DMS153 treated with DMSO at 0.1 percent for 48 hours (cell line): ENCODE results near the gene RNF225.
"Not testable (repeated sequence)": the region's sequence is repeated elsewhere in the genome, so short reads cannot be mapped to it uniquely, and the experiment has no call there.

ENCODE experiments used
- DNase-seq: peaks from one replicate; lab custom pipeline; 2025; ENCODE audit not compliant: unreplicated experiment; lab: John Stamatoyannopoulos, UW

The RNF225 gene

DNA sequence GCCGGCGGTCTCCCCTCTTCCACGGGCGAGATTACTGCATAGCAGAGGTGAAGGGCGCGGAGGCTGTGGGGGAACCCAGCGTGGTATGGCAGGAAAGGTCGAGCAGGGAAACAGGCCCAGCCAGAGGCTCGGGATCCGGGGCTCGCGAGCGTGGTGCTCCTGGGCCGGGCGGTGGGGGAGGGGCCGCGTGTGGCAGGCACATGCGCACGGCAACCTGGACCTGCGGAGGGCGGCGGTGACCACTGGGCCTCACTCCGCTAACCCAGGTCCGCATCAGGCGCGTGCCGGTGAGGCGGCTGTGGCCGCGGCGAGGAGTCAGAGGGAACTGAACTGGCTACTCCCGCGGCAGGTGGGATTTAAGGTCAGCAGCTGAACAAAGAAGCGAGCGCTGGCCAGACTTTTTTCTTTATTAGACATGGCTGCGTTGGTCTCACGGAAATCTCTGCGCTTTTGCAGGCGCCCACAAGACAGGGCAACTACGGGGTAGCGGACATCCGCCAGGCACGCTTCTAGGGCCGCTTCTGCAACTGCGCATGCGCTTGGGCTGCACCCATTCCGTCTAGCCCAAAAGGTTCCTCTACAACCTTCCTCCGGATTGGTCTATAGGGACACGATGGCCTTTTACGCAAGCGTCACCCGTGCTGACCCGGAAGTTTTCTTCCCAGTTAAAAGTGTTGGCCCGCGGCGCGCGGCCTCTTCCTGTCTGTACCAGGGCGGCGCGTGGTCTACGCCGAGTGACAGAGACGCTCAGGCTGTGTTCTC is 8.7 kb upstream of the RNF225 start, which contains the start of gene RPS5:
RPS5 (plus strand) TSS at position 694 of the 762 bp plus-strand sequence. CDS start 869 bp downstream, outside the sequence.
- peak; percentile 98 for DNase-seq

DNA sequence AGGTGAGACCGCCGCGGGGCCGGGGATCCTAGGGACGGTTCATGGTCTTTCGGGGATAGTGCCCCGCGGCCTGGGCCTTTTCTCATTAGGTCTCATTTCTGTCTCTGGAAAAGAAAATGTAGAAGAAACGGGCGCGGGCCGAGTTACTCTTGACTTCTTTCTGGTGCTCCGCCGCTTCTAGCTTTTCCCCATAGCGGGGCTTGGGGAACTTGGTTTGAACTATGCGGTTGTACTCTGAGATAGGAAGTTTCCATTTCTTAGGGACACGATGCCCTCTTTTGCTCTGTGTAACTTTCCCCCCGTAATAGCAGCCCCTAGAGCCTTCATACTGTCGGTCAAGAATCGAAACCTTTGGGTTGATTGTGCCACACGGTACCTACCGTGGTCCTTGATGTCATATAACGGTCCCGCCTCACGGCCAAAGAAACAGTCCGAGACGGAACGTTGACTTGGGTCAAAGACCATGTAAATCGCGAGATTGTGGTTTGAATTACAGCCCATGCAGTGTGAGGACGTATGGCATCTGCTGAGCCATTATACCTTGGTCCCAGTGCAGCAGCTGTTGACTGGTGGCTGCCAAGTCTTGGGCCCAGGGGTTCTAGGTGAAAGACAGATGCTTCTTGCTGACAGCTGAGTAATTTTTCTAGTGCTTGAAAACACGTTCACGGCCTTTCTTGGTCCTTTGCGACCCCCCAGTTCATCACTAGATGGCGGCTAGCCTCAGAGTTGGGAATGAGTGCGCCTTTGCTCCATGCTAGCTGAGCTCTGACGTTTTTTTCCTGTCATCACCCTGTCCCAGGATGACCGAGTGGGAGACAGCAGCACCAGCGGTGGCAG is 7.9 kb upstream of the RNF225 start:
- DNase-seq = no peak

DNA sequence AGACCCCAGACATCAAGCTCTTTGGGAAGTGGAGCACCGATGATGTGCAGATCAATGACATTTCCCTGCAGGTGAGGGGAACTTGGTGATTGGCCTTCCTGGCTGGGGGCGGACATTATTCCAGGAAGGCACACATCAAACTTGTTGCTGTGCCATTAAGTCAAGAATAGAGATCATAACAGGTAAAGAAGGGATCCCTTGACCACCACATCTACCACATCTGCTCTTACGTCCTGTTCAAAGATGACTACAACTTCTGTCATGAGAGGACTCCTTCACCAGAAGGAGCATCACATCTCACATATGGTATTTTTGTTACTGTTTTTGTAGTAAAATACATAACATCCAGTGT is 7.3 kb upstream of the RNF225 start:
- DNase-seq = no peak

DNA sequence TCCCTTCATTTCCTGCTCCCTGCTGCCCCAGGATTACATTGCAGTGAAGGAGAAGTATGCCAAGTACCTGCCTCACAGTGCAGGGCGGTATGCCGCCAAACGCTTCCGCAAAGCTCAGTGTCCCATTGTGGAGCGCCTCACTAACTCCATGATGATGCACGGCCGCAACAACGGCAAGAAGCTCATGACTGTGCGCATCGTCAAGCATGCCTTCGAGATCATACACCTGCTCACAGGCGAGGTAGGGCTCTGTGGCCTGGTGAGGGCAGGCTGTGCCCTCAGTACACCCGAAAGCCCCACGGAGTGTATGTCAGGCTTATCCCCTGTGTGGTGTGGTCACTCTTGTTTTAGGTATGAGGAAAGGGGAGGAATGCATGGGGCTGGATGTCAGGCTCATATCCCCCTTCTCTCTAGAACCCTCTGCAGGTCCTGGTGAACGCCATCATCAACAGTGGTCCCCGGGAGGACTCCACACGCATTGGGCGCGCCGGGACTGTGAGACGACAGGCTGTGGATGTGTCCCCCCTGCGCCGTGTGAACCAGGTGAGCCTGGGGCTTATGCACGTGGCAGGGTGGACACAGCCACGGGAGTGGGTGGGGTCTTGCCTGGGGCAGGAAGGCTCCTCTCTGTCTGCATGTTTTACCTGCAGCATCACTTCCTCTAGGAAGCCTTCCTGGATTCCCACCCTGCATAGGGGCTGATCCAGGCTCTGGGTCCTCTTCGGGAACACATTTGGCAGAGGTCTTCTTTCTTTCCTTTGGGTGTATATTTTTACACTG is 2.3 kb upstream of the RNF225 start:
- no peak for DNase-seq

DNA sequence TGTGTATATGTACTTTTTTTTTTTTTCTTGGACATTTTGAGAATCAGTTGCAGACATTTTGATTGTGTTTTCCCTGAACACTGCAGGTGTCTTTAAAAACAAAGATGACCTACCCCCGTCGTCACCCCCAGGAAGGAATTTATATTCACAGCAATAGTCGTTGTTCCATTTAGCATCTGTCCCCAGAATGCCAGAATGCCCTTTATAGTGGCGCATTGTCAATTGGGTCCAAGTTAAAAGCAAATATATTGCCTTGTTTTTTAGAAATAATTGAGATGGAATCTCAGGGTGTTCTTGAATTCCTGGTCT is 1.8 kb upstream of the RNF225 start:
- DNase-seq = no peak

- no peak for DNase-seq
These were observed 636 bp upstream of the RNF225 start for GRCh38 chr19:58394821-58395219.

- no peak for DNase-seq
These were observed 647 bp downstream of the RNF225 start for GRCh38 chr19:58395979-58396627.

DNA sequence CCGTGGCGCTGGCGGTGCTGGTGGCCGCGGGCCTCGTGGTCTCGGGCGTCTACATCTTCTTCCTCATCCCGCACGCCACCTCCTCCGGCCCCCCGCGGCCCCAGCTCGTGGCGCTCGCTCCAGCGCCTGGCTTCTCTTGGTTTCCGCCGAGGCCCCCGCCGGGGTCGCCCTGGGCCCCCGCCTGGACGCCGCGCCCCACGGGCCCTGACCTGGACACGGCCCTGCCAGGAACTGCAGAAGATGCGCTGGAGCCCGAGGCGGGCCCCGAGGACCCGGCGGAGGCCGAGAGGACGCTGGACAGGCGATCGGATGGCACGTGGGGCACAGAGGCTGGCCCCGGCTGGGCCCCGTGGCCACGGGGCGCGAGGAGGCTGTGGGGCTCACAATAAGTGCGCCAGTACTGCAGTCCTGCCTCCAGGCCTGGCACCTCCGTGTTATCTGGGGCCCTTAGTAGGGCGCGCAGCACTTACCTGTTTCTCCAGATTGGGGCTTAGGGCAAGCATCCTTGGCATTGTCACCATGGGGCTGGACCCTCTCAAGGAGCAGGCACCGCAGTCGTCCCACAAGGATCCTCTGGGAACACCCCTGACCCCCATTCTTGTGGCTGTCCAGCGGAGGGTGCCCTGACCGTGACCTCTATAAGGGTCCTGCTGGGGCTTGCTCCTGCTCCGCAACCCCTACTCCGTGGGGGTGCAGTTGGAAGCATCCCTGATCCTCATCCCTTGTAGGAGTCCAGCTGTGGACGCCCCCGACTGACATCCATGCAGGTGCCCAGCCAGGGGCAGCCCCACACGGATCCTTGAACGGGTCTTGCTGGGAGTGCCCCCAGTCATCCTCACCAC is 1.5 kb downstream of the RNF225 start:
- no peak for DNase-seq

DNA sequence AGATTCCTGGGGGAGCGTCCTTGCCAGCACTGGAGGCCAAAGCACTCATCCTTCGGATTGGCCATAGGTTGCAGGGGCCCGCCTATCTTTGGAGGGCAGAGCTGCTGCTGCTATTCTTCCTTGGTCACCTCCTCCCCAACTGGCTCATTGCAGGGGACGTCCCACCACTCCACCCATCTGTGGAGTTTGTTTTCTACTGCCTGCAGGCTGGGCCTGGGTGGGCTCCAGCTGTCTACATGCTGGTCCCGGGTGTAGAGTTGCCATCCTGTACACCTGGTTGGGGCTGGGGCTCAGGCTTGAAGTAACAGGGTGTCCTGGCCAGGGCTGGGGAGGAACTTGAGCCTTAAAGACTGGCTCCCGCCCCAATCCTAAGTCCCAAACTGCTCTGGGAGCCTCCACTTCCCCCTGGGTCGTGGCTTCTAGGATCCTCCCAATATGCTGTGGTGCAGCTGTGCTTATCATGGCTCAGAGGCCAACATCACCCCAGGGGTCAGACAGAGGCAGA is 2.1 kb downstream of the RNF225 start:
- no peak for DNase-seq

DNA sequence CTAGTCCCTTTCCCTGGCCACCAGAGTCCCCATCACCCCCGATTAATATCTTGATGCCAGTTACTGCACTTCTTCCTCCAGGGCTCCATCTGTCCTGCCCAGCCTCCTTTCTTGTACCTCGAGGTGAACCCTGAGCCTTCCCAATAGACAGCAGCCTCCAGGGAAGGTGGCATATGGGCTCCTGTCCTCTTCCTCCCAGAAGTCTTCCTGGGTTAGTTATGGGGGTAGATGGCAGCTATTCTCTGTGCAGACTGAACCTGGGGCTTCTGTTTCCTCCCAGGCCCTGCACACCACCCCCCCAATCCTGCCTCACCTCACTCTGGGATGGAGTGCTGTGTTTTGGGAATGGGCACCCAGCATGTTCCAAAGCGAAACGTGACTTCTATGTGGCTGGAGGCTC is 2.6 kb downstream of the RNF225 start:
- no peak for DNase-seq

GRCh38 chr19:58398545-58398944 is 3.1 kb downstream of the RNF225 start:
- no peak for DNase-seq

- no peak for DNase-seq
These were observed 4.4 kb downstream of the RNF225 start for GRCh38 chr19:58399903-58400302.

DNA sequence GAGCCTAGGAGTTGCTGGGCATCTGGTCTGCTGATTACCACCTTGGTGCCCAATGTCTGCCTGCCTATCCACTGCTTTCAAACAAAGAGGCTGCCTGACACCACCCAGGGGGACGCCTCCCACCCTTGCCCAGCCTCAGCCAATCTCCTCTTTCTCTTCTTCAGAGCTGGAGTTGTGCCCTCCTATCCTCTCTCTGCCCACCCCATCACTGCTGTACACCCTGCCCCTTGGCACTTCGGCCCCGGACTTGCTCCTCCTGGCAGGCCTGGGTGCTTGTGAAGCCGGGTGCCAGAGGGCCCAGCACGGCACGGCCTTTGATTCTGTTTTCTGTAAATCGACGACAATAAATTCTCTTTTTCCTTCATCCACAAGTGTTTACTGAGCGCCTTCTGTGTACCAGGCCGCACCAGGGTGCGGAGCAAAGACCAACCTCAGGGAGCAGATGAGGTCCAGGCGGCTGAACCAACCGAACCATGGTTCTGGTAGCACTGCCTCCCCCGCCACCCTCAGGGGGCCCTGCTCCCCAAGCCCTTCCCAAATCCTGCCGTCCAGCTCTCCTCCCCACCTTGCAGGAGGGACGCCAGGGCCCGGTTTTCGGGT is 5.0 kb downstream of the RNF225 start:
- DNase-seq = no peak

DNA sequence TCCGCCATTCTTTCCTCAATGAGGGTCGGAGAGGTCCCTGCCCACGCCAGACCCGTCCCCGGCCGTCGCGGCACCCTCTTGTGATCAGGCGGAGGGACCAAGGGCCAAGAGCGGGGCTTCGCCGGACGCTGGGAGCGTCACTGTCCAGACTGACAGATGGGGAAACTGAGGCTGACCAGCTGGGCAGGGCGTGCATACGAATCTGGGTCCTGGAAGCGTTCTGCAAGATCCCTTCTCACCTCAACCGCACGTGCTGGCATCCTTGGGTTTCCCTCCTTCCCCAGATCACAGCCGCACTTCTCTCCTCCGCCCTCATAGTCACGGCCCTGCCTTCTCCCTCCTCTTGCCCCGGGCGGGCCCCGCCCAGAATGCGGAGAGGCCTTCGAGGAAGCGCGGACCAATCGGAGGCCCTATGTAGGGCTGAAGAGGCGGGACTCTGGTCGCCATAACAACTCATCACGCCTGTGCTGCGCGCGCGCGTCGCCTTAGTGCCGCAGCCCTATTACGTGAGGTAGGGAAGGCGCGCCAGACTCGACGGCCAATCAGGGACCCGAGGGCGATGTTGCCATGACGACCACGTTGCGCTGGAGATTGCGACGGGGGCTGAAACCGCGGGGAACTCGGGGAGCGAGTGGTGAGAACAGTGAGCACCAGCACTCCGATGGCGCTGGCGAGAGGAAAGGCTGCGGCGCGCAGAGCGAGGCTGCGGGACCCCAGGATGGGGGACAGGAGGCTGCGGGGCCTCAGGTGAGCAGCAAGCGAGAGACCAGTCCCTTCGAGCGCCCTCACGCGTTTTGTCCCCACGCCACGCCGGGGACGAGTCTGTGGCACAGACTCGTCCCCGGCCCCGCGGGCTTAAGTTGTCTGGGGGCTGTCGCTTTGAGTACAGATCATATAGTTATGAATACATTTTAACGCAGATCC is 5.7 kb downstream of the RNF225 start:
- peak; percentile 97 for DNase-seq

GRCh38 chr19:58401840-58402421 is 6.5 kb downstream of the RNF225 start:
- DNase-seq = no peak

DNA sequence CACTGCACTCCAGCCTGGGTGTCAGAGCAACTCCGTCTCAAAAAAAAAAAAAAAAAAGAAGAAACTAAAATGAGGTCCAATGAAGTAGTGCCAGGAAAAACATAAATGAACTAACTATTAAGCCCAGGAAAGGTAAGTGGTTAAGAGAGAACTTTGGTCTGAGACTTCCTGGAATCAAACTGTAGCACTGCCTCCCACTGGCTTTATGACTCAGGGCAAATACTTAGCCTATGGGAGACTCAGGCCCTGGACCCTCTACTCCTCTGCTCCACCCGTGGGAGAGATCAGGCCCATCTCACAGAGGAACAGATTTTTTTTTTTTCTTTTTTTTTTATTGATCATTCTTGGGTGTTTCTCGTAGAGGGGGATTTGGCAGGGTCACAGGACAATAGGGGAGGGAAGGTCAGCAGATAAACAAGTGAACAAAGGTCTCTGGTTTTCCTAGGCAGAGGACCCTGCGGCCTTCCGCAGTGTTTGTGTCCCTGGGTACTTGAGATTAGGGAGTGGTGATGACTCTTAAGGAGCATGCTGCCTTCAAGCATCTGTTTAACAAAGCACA is 8.5 kb downstream of the RNF225 start:
- not testable (repeated sequence) for DNase-seq

GRCh38 chr19:58406818-58407657 is 11.6 kb downstream of the RNF225 start:
- DNase-seq = no peak
